Activated CD4-positive, CD25-positive, alpha-beta regulatory T cell treated with anti-CD3 and anti-CD28 coated beads, Interleukin-2, amount 50 U/mL, for 72 hours (primary cell): ENCODE results near the gene PROX1.

Source experiments
- DNase-seq: peaks from one replicate; pipeline ENCODE4 v3.0.0; 2021

Gene PROX1

GRCh38 chr1:213982289-213982671, 5.5 kb upstream of the PROX1 start:
- no peak for DNase-seq

- DNase-seq, result no peak
Observed at GRCh38 chr1:213982672-213983492, 4.9 kb upstream of the PROX1 start.

GRCh38 chr1:213983493-213984386, 4.0 kb upstream of the PROX1 start:
- no peak for DNase-seq

GRCh38 chr1:213984387-213985208, 3.2 kb upstream of the PROX1 start:
- DNase-seq, result no peak

- no peak for DNase-seq
Observed at GRCh38 chr1:213985209-213986019, 2.4 kb upstream of the PROX1 start.

- DNase-seq, result no peak
Observed at GRCh38 chr1:213986020-213986924, 1.5 kb upstream of the PROX1 start.

GRCh38 chr1:213986925-213987250, 885 bp upstream of the PROX1 start:
- DNase-seq, result no peak

GRCh38 chr1:213987422-213987926, 299 bp upstream of the PROX1 start:
- DNase-seq, result no peak

- no peak for DNase-seq
Observed at GRCh38 chr1:213988507-213989001, 781 bp downstream of the PROX1 start.

- no peak for DNase-seq
Observed at GRCh38 chr1:213989002-213989855, 1.5 kb downstream of the PROX1 start.

GRCh38 chr1:213993929-213994328, 6.2 kb downstream of the PROX1 start:
- no peak for DNase-seq

- DNase-seq, result no peak
Observed at GRCh38 chr1:213994888-213995287, 7.1 kb downstream of the PROX1 start.

GRCh38 chr1:213995603-213996002, 7.8 kb downstream of the PROX1 start:
- no peak for DNase-seq

GRCh38 chr1:213996320-213997037, 8.7 kb downstream of the PROX1 start:
- DNase-seq, result no peak

- no peak for DNase-seq
Observed at GRCh38 chr1:213997038-213997771, 9.4 kb downstream of the PROX1 start.

GRCh38 chr1:213997772-213998107, 10.0 kb downstream of the PROX1 start:
- DNase-seq, result no peak

- DNase-seq, result no peak
Observed at GRCh38 chr1:213998785-213999184, 11.0 kb downstream of the PROX1 start.

GRCh38 chr1:213999732-214000131, 12.0 kb downstream of the PROX1 start:
- no peak for DNase-seq

GRCh38 chr1:214002060-214002459, 14.3 kb downstream of the PROX1 start:
- no peak for DNase-seq
